OCI-LY1 (cell line): ENCODE data around the gene SLC47A1.

Source experiments
- H2AFZ ChIP-seq: fragments of 200-600 bp; sonication (generic), shearing (Covaris generic); 2 replicates; pipeline ENCODE4 v1.6.0; 2014; ENCODE audit warnings: antibody characterized with exemption, mild to moderate bottlenecking, low read length
- H3F3A ChIP-seq: fragments of 200-600 bp; sonication (generic), shearing (Covaris generic); 2 replicates; pipeline ENCODE4 v1.6.0; 2014; ENCODE audit warnings: mild to moderate bottlenecking, antibody characterized with exemption, low read length, moderate library complexity; ENCODE audit not compliant: insufficient read depth
- H3K27ac ChIP-seq: fragments of 200-600 bp; sonication (generic); 2 replicates; pipeline ENCODE4 v1.5.1; 2014; ENCODE audit warnings: low read length, mixed run types, mild to moderate bottlenecking, low read depth; ENCODE audit not compliant: poor library complexity, severe bottlenecking
- H3K27me3 ChIP-seq: fragments of 200-600 bp; sonication (generic); 2 replicates; pipeline ENCODE4 v1.6.0; 2014; ENCODE audit warnings: antibody characterized with exemption, mild to moderate bottlenecking, low read length, moderate library complexity; ENCODE audit not compliant: insufficient read depth
- H3K36me3 ChIP-seq: fragments of 200-600 bp; sonication (generic); 2 replicates; pipeline ENCODE4 v1.6.1; 2014; ENCODE audit warnings: mild to moderate bottlenecking, antibody characterized with exemption, low read length, moderate library complexity, mixed read lengths; ENCODE audit not compliant: insufficient read depth
- H3K4me1 ChIP-seq: fragments of 200-600 bp; sonication (generic); 2 replicates; pipeline ENCODE4 v1.5.1; 2014; ENCODE audit warnings: mild to moderate bottlenecking, low read length, moderate library complexity; ENCODE audit not compliant: insufficient read depth, severe bottlenecking
- H3K4me2 ChIP-seq: fragments of 200-600 bp; sonication (generic), shearing (Covaris generic); 2 replicates; pipeline ENCODE4 v1.6.1; 2014; ENCODE audit warnings: low read length
- H3K4me3 ChIP-seq: fragments of 200-600 bp; sonication (generic); 2 replicates; pipeline ENCODE4 v1.5.1; 2014; ENCODE audit warnings: low read length, low read depth, mild to moderate bottlenecking, mixed read lengths; ENCODE audit not compliant: poor library complexity, severe bottlenecking
- H3K79me2 ChIP-seq: fragments of 200-600 bp; shearing (Covaris generic); 2 replicates; pipeline ENCODE4 v1.6.1; 2016; ENCODE audit warnings: mixed run types, low read length, mixed read lengths; ENCODE audit not compliant: insufficient read depth
- H3K9ac ChIP-seq: fragments of 200-600 bp; sonication (generic), shearing (Covaris generic); 2 replicates; pipeline ENCODE4 v1.6.1; 2014; ENCODE audit warnings: mild to moderate bottlenecking, low read length, mixed read lengths
- H3K9me2 ChIP-seq: fragments of 200-600 bp; sonication (generic), shearing (Covaris generic); 2 replicates; pipeline ENCODE4 v1.6.1; 2014; ENCODE audit warnings: low read depth, mild to moderate bottlenecking, low read length, mixed read lengths
- H3K9me3 ChIP-seq: fragments of 200-600 bp; shearing (Covaris generic); 2 replicates; pipeline ENCODE4 v1.6.1; 2014; ENCODE audit warnings: low read length, mixed read lengths
- H4K20me1 ChIP-seq: fragments of 200-600 bp; sonication (generic), shearing (Covaris generic); 2 replicates; pipeline ENCODE4 v1.6.0; 2016; ENCODE audit warnings: mild to moderate bottlenecking, low read length; ENCODE audit not compliant: insufficient read depth
- EZH2 ChIP-seq: fragments of 200-600 bp; sonication (generic), shearing (Covaris generic); IDR thresholded peaks from 2 replicates; pipeline ENCODE4 v1.8.0; 2017; ENCODE audit warnings: borderline replicate concordance, mixed run types, mild to moderate bottlenecking, antibody characterized with exemption, low read length, moderate library complexity, mixed read lengths
- TF ChIP-seq, protein P1 (sequence below): fragments of 200-600 bp; sonication (generic), shearing (Covaris generic); IDR thresholded peaks from 2 replicates; pipeline ENCODE4 v1.5.1; 2017; ENCODE audit warnings: mild to moderate bottlenecking, antibody characterized with exemption, low read length, moderate library complexity, mixed read lengths

Gene SLC47A1

GRCh38 chr17:19568016-19568350, 34.3 kb downstream of the SLC47A1 start:
- no peaks in the 10 kb centered on the region for H3K79me2 ChIP-seq
- no peaks in the 10 kb centered on the region; the same call in none of the 2 replicates for H3K27me3 ChIP-seq
- H3K9ac ChIP-seq: no peak overlapping the region
- no peak overlapping the region for H2AFZ ChIP-seq
- H3K4me1 ChIP-seq: no peaks in the 10 kb centered on the region
- TF ChIP-seq EZH2: no peak
- no peaks in the 10 kb centered on the region for H3F3A ChIP-seq
- no peaks in the 10 kb centered on the region for H3K36me3 ChIP-seq
- H3K4me2 ChIP-seq: no peak overlapping the region
- no peaks in the 10 kb centered on the region for H4K20me1 ChIP-seq
- no peak overlapping the region for H3K4me3 ChIP-seq
- H3K9me3 ChIP-seq: no peaks in the 10 kb centered on the region
- no peak overlapping the region for H3K27ac ChIP-seq
- H3K9me2 ChIP-seq: no peaks in the 10 kb centered on the region

DNA sequence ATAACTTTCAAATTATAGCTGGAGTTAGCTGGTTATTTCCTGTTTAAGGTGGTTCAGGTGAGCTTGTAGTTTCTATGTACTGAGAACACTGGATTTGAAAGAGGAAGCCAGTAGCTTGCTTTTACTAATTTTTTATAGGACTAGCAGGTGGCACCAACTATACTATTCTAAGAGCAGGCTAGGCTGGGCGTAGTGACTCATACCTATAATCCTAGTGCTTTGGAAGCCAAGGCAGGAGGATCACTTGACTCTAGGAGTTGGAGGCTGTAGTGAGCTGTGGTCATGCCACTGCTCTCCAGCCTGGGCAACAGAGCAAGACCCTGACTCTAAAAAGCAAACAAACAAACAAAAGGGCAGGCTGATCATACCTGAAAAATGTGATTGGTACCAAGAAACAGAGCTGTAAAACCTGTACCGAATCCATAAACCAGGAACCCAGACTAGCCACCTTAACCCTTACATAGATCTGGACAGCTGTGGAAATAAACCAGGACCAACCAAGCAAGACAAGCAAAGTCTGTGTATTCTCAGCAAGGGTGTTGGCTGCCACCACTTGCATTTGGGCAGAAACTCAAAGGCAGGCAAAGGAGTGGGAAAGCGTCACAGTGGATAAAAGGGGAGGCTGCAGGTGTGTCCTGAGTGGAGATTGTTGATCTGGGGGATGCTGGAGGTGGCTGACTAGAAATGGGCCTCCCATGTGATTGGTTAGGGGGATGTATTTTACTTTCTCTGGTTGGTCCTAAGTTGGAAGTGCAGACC, 36.3 kb downstream of the SLC47A1 start:
- no peak overlapping the region for H3K27ac ChIP-seq

DNA sequence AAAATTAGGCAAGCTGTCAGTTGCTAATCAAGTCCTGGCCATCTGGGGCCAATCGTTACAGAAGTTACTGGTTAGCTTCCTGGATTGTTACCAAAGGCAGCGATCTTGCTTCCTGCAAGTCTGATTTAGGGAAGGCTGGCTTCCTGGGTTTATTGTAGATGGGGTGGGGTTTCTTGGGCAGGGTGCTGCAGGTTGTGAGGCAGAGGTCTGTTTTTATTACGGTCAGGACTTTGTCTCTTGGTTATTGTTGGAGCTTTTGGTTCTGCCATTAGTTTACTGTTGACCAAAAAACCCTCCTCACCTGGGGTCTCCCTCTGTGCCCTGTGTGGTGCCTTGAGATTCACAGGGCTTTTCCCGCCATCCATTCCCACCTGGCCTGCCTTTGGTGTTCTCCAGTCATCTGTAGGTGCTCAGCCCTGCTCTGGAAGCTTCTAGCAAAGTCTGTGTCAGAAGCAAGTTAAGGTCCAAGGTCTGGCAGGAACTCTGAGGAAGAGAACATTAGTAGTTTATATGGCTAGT, 36.9 kb downstream of the SLC47A1 start:
- Histone ChIP-seq H3K9ac (no peak overlapping the region), H3K27ac (no peak overlapping the region), H3K9me3 (no peaks in the 10 kb centered on the region), H2AFZ (no peak overlapping the region), H3K36me3 (no peaks in the 10 kb centered on the region), H3K27me3 (no peaks in the 10 kb centered on the region; the same call in none of the 2 replicates), H3K4me3 (no peak overlapping the region), H4K20me1 (no peaks in the 10 kb centered on the region), H3K4me1 (no peaks in the 10 kb centered on the region), H3K4me2 (no peak overlapping the region), H3F3A (no peaks in the 10 kb centered on the region), H3K79me2 (no peaks in the 10 kb centered on the region), H3K9me2 (no peaks in the 10 kb centered on the region)
- no peak for TF ChIP-seq EZH2
- TF ChIP-seq, protein P1, sequence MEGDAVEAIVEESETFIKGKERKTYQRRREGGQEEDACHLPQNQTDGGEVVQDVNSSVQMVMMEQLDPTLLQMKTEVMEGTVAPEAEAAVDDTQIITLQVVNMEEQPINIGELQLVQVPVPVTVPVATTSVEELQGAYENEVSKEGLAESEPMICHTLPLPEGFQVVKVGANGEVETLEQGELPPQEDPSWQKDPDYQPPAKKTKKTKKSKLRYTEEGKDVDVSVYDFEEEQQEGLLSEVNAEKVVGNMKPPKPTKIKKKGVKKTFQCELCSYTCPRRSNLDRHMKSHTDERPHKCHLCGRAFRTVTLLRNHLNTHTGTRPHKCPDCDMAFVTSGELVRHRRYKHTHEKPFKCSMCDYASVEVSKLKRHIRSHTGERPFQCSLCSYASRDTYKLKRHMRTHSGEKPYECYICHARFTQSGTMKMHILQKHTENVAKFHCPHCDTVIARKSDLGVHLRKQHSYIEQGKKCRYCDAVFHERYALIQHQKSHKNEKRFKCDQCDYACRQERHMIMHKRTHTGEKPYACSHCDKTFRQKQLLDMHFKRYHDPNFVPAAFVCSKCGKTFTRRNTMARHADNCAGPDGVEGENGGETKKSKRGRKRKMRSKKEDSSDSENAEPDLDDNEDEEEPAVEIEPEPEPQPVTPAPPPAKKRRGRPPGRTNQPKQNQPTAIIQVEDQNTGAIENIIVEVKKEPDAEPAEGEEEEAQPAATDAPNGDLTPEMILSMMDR: no peak

More for the DNA sequence above, 36.3 kb downstream of the SLC47A1 start:
- no peak overlapping the region for H3K4me2 ChIP-seq
- no peak overlapping the region for H3K9ac ChIP-seq
- H3K27me3 ChIP-seq: no peaks in the 10 kb centered on the region; the same call in none of the 2 replicates
- H3K4me1 ChIP-seq: no peaks in the 10 kb centered on the region
- no peaks in the 10 kb centered on the region for H3K79me2 ChIP-seq
- no peaks in the 10 kb centered on the region for H3K36me3 ChIP-seq
- H3K4me3 ChIP-seq: no peak overlapping the region
- H3K9me3 ChIP-seq: no peaks in the 10 kb centered on the region
- H4K20me1 ChIP-seq: no peaks in the 10 kb centered on the region
- no peak overlapping the region for H2AFZ ChIP-seq
- no peak for TF ChIP-seq EZH2
- TF ChIP-seq, protein P1: no peak
- no peaks in the 10 kb centered on the region for H3K9me2 ChIP-seq
- H3F3A ChIP-seq: no peaks in the 10 kb centered on the region
